Liver (tissue), 9 donors: ENCODE results near the gene HOXD4. TPM values are rescaled to one million over a fixed set of nuclear protein-coding genes. Genes with fewer than 3 reads are reported as not detected.

Experiments
- DNase-seq: peaks from one replicate; pipeline ENCODE4 v3.0.0-alpha.2; 2017; ENCODE audit warnings: low spot score
- H3K27ac ChIP-seq, 2 donors: one replicate each; pipeline ENCODE4 v1.7.0; 2013; ENCODE audit warnings: inconsistent platforms in 2 of 2, low read length in 2 of 2, control low read depth in 1 of 2, low read depth in 1 of 2, mild to moderate bottlenecking in 1 of 2
- H3K27me3 ChIP-seq, 4 donors: one replicate each; pipeline versions ENCODE4 v1.6.1 to v1.7.0; 2013; ENCODE audit warnings: low read length in 3 of 4, inconsistent platforms in 1 of 4, mild to moderate bottlenecking in 1 of 4, moderate library complexity in 1 of 4; ENCODE audit not compliant: control insufficient read depth in 4 of 4, insufficient read depth in 4 of 4
- H3K36me3 ChIP-seq, 4 donors: one replicate each; pipeline versions ENCODE4 v1.6.1 to v1.7.0; 2013; ENCODE audit warnings: low read length in 3 of 4, mild to moderate bottlenecking in 3 of 4, low read depth in 1 of 4, moderate library complexity in 1 of 4; ENCODE audit not compliant: control insufficient read depth in 4 of 4, insufficient read depth in 3 of 4
- H3K4me1 ChIP-seq, 4 donors: one replicate each; pipeline versions ENCODE4 v1.6.1 to v1.7.0; 2013; ENCODE audit warnings: low read length in 3 of 4, mild to moderate bottlenecking in 3 of 4, moderate library complexity in 1 of 4; ENCODE audit not compliant: control insufficient read depth in 4 of 4, insufficient read depth in 4 of 4
- H3K4me3 ChIP-seq, 3 donors: one replicate each; pipeline versions ENCODE4 v1.6.1 to v1.7.0; 2013; ENCODE audit warnings: low read length in 3 of 3, control low read depth in 1 of 3, low read depth in 1 of 3, mild to moderate bottlenecking in 1 of 3
- H3K9ac ChIP-seq, 2 donors: one replicate each; pipeline ENCODE4 v1.7.0; 2013; ENCODE audit warnings: low read length in 2 of 2, mild to moderate bottlenecking in 2 of 2, moderate library complexity in 2 of 2, control low read depth in 1 of 2, low read depth in 1 of 2
- H3K9me3 ChIP-seq, 4 donors: one replicate each; pipeline versions ENCODE4 v1.6.1 to v1.7.0; 2013; ENCODE audit warnings: low read length in 3 of 4; ENCODE audit not compliant: control insufficient read depth in 4 of 4
- ATF3 ChIP-seq: IDR thresholded peaks from 2 replicates; pipeline ENCODE4 v1.6.1; 2016; ENCODE audit warnings: antibody characterized with exemption
- CTCF ChIP-seq: fragments of 150-350 bp; IDR thresholded peaks from 2 replicates; pipeline ENCODE4 v1.5.1; 2017; ENCODE audit warnings: improper control_type of control experiment, low read depth, low read length; ENCODE audit not compliant: missing input control
- EGR1 ChIP-seq, 2 donors: IDR thresholded peaks; 2 replicates each; pipeline ENCODE4 v1.6.1; 2016 to 2018; ENCODE audit warnings: antibody characterized with exemption in 2 of 2, low read depth in 2 of 2
- FOXA1 ChIP-seq: IDR thresholded peaks from 2 replicates; pipeline ENCODE4 v1.6.1; 2016; ENCODE audit warnings: antibody characterized with exemption
- FOXA2 ChIP-seq: IDR thresholded peaks from 2 replicates; pipeline ENCODE4 v1.6.1; 2016; ENCODE audit warnings: antibody characterized with exemption
- GABPA ChIP-seq, 2 donors: IDR thresholded peaks in 1 of 2; conservative IDR thresholded peaks in 1 of 2; 2 replicates each; pipeline ENCODE4 v1.6.1; 2016; ENCODE audit warnings: antibody characterized with exemption in 2 of 2, mild to moderate bottlenecking in 1 of 2, moderate library complexity in 1 of 2
- HNF4A ChIP-seq, 2 donors: conservative IDR thresholded peaks; 2 replicates each; pipeline ENCODE4 v1.6.1; 2016; ENCODE audit warnings: antibody characterized with exemption in 2 of 2, mild to moderate bottlenecking in 2 of 2
- HNF4G ChIP-seq: IDR thresholded peaks from 2 replicates; pipeline ENCODE4 v1.6.1; 2016; ENCODE audit warnings: antibody characterized with exemption
- JUND ChIP-seq, 2 donors: IDR thresholded peaks; 2 replicates each; pipeline ENCODE4 v1.6.1; 2016; ENCODE audit warnings: antibody characterized with exemption in 2 of 2
- MAX ChIP-seq: IDR thresholded peaks from 2 replicates; pipeline ENCODE4 v1.6.1; 2016; ENCODE audit warnings: antibody characterized with exemption
- NR2F2 ChIP-seq: IDR thresholded peaks from 2 replicates; pipeline ENCODE4 v1.6.1; 2016; ENCODE audit warnings: antibody characterized with exemption
- RAD21 ChIP-seq, 2 donors: IDR thresholded peaks; 2 replicates each; pipeline ENCODE4 v1.6.1; 2016; ENCODE audit warnings: antibody characterized with exemption in 2 of 2, mild to moderate bottlenecking in 2 of 2
- REST ChIP-seq: IDR thresholded peaks from 2 replicates; pipeline ENCODE4 v1.6.1; 2016; ENCODE audit warnings: antibody characterized with exemption, mild to moderate bottlenecking
- RXRA ChIP-seq, 2 donors: IDR thresholded peaks; 2 replicates each; pipeline ENCODE4 v1.6.1; 2017 to 2018; ENCODE audit warnings: antibody characterized with exemption in 2 of 2, mild to moderate bottlenecking in 1 of 2
- SP1 ChIP-seq: IDR thresholded peaks from 2 replicates; pipeline ENCODE4 v1.6.1; 2018; ENCODE audit warnings: antibody characterized with exemption, mild to moderate bottlenecking
- TAF1 ChIP-seq: conservative IDR thresholded peaks from 2 replicates; pipeline ENCODE4 v1.6.1; 2016; ENCODE audit warnings: antibody characterized with exemption, mild to moderate bottlenecking
- YY1 ChIP-seq: IDR thresholded peaks from 2 replicates; pipeline ENCODE4 v1.6.1; 2016; ENCODE audit warnings: antibody characterized with exemption, mild to moderate bottlenecking
- ZBTB33 ChIP-seq: IDR thresholded peaks from 2 replicates; pipeline ENCODE4 v1.6.1; 2016; ENCODE audit warnings: antibody characterized with exemption
- WGBS: extraction: QIAGEN DNeasy Blood & Tissue Kit; methylation state at CpG from one replicate; pipeline ENCODE4 v1.1.7; 2013; 5-methylcytosine and 5-hydroxymethylcytosine counted together
- polyA plus RNA-seq, 2 donors: library from polyadenylated mRNA; stranded (reverse) in 1 of 2; unstranded in 1 of 2; fragments of 200-250 nt in 1 of 2; fragments of >200 nt in 1 of 2; fragmentation: Nextera tagmentation in 1 of 2; extraction: Ambion mirVana in 1 of 2; gene quantifications; one replicate each; pipeline versions ENCODE4 v1.2.1 to v1.2.3, GENCODE V29; 2013 to 2015
- total RNA-seq, 2 donors: library from RNA; depleted of rRNA; stranded (reverse); fragments of >200 nt; gene quantifications; one replicate each; pipeline ENCODE4 v1.2.3, GENCODE V29; 2014
- donor health status: healthy.
- donor health status: healthy.
- donor health status: healthy.
- donor health status: healthy.
- donor health status: healthy.

The HOXD4 gene
- total and polyA plus RNA-seq, 4 donors, result not detected

- TF ChIP-seq YY1 (no peak), FOXA1 (no peak), FOXA2 (no peak), ZBTB33 (no peak), SP1 (no peak), HNF4G (no peak), RAD21 (IDR thresholded peaks at IDR 0.05) (no peak), NR2F2 (no peak), GABPA (IDR thresholded peaks at IDR 0.05 in 1 of 2, conservative IDR thresholded peaks at IDR 0.05 in 1 of 2) (no peak), CTCF (no peak), RXRA (IDR thresholded peaks at IDR 0.05) (no peak), HNF4A (conservative IDR thresholded peaks at IDR 0.05) (no peak), JUND (IDR thresholded peaks at IDR 0.05) (no peak), ATF3 (no peak), EGR1 (IDR thresholded peaks at IDR 0.05; ENCODE audit: low read depth in 2 of 2) (no peak), MAX (no peak), TAF1 (no peak), REST (no peak)
- no peak overlapping the region for H3K9ac ChIP-seq
- H3K9me3 ChIP-seq, result peaks cover 0 to 12% (median 0%) of the 10 kb centered on the region in 4 donors
- H3K4me1 ChIP-seq, result peaks cover 0 to 27% (median 9%) of the 10 kb centered on the region in 4 donors
- no peaks in the 10 kb centered on the region for H3K36me3 ChIP-seq
- peaks cover 10 to 41% (median 29%) of the 10 kb centered on the region in 4 donors for H3K27me3 ChIP-seq
- WGBS, result 15% methylated on average over 22 of the region's 22 CpGs
- no peak for DNase-seq
- H3K4me3 ChIP-seq, result no peak overlapping the region
- no peak overlapping the region for H3K27ac ChIP-seq
These were observed 9.9 kb downstream of the HOXD4 start for GRCh38 chr2:176160986-176161824.
